ENCODE measurements around the gene RNF130. TPM values are rescaled to one million over a fixed set of nuclear protein-coding genes. Genes with fewer than 3 reads are reported as not detected.

The RNF130 gene
- total and polyA plus RNA-seq, 2 donors from 2014 or later = 73.9 to 88.1 TPM

DNA sequence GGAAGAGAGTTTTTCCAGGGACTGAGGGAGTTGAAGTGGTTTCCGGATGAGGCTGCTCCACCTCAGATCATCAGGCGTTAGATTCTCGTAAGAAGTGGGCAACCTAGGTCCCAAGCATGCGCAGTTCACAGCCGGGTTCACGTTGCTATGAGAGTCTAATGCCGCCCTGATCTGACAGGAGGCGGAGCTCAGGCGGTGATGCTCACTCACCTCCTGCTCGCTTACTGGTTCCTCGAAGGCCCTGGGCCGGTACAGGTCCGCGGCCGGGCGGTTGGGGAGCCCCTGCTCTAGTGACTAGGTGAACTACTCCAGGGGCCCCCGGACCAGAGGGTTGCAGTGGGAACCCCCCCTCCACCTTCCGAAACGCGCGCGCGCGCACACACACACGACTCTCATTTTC is 997 bp upstream of the RNF130 start:
- Histone ChIP-seq H3K36me3 (ENCODE audit: control insufficient read depth in 2 of 3, insufficient read depth in 3 of 3, low read length in 3 of 3) (no peaks in the 10 kb centered on the region), H3K4me1 (ENCODE audit: control insufficient read depth in 2 of 3, insufficient read depth in 2 of 3, low read depth in 1 of 3, low read length in 3 of 3) (peaks cover 0 to 9% (median 4%) of the 10 kb centered on the region in 3 donors), H3K9ac (ENCODE audit: low read length in 3 of 3) (no peak overlapping the region), H3K4me3 (ENCODE audit: low read length in 3 of 3) (peak overlapping the region in 1 of 3 donors; percentile 69), H3K9me3 (ENCODE audit: control insufficient read depth in 2 of 3, insufficient read depth in 1 of 3, low read length in 3 of 3) (no peaks in the 10 kb centered on the region), H3K27ac (ENCODE audit: low read depth in 2 of 2, low read length in 2 of 2) (peak overlapping the region in 1 of 2 donors; percentile 95), H3K27me3 (ENCODE audit: control insufficient read depth, insufficient read depth, low read length) (no peaks in the 10 kb centered on the region)
- intact Hi-C loops (cut with DNase I) = no loop called here
- DNase-seq = peak in 2 of 5 donors; percentile 71 to 82
- TF ChIP-seq CTCF (IDR thresholded peaks at IDR 0.05; ENCODE audit: borderline replicate concordance, extremely low read depth, insufficient read depth) = no peak
- no peak for FAIRE-seq

DNA sequence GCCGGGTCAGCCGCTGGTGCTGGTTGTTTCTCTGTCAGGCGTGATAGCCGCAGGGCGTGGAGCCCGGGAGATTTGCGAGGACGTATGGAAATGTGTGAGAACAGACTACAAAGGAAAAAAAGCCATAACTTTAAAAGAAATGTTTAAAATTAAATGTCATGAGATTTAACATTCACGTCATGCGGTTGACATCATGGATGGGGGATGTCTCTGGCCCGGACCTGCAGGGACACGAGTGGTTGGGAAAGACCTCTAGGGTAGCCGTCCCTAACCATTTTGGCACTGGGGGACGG is 643 bp upstream of the RNF130 start:
- H3K4me1 ChIP-seq (ENCODE audit: control insufficient read depth in 2 of 3, insufficient read depth in 2 of 3, low read depth in 1 of 3, low read length in 3 of 3) = peaks cover 0 to 9% (median 4%) of the 10 kb centered on the region in 3 donors
- H3K36me3 ChIP-seq (ENCODE audit: control insufficient read depth in 2 of 3, insufficient read depth in 3 of 3, low read length in 3 of 3) = no peaks in the 10 kb centered on the region
- H3K4me3 ChIP-seq (ENCODE audit: low read length in 3 of 3) = peak overlapping the region in 1 of 3 donors; percentile 69
- no peak for FAIRE-seq
- H3K27ac ChIP-seq (ENCODE audit: low read depth in 2 of 2, low read length in 2 of 2) = peak overlapping the region; percentile 95 to 96
- DNase-seq = no peak
- no peak overlapping the region for H3K9ac ChIP-seq (ENCODE audit: low read length in 3 of 3)
- no peaks in the 10 kb centered on the region for H3K27me3 ChIP-seq (ENCODE audit: control insufficient read depth, insufficient read depth, low read length)
- no peaks in the 10 kb centered on the region for H3K9me3 ChIP-seq (ENCODE audit: control insufficient read depth in 2 of 3, insufficient read depth in 1 of 3, low read length in 3 of 3)
- intact Hi-C loops (cut with DNase I) = no loop called here
- no peak for TF ChIP-seq CTCF (IDR thresholded peaks at IDR 0.05; ENCODE audit: borderline replicate concordance, extremely low read depth, insufficient read depth)

DNA sequence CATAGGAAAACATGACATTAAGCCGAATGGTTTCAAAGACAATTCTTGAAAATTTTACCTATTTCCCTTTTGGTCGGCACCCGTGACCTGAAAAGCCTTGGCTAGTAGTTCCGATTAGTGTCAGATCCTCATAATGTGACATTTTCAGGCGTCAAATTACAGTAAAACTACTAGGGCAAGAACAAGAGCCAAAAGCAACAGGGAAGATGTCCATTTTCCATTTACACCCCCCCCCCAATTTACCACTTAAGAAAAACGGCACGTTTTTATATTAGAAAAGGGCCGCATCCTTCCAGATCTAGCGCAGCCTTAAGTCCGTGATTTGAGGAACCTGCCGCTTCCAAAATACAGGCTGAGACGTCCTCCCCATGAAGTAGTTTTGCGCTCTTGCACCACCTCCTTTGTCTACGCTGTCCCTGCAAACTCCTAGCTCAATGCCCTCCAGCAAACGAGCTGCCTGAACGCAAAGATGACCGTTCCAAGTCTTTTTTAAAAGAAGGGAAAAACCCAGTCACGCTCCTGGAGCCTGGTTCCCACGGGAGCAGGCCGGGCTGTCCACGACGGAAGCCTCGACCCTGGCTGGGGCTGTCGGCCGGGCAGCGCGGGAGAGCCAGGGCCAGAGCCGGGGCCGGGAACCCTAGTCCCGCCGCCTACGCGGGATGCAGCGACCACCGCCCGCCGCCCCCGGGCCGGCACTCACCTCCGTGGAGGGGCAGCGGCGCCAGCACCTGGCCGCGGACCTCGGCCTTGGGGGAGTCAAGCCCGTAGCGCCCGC is 616 bp downstream of the RNF130 start:
- intact Hi-C loops (cut with DNase I) = no loop called here
- no peak for TF ChIP-seq CTCF (IDR thresholded peaks at IDR 0.05; ENCODE audit: borderline replicate concordance, extremely low read depth, insufficient read depth)

More for the DNA sequence above, 616 bp downstream of the RNF130 start:
- Histone ChIP-seq H3K4me1 (ENCODE audit: control insufficient read depth in 2 of 3, insufficient read depth in 2 of 3, low read depth in 1 of 3, low read length in 3 of 3) (peaks cover 0 to 9% (median 4%) of the 10 kb centered on the region in 3 donors), H3K27ac (ENCODE audit: low read depth in 2 of 2, low read length in 2 of 2) (peak overlapping the region; percentile 74 to 85), H3K36me3 (ENCODE audit: control insufficient read depth in 2 of 3, insufficient read depth in 3 of 3, low read length in 3 of 3) (no peaks in the 10 kb centered on the region), H3K27me3 (ENCODE audit: control insufficient read depth, insufficient read depth, low read length) (no peaks in the 10 kb centered on the region), H3K9ac (ENCODE audit: low read length in 3 of 3) (peak overlapping the region; percentile 72 to 80 (median 77)), H3K9me3 (ENCODE audit: control insufficient read depth in 2 of 3, insufficient read depth in 1 of 3, low read length in 3 of 3) (no peaks in the 10 kb centered on the region), H3K4me3 (ENCODE audit: low read length in 3 of 3) (peak overlapping the region; percentile 69 to 89 (median 80))
- DNase-seq (peak; percentile 55 to 85 (median 75)), FAIRE-seq (no peak)
